H1 (cell line): ENCODE results near the gene NOC4L.

Source experiments
- CBX8 ChIP-seq: fragments of 300-800, 300-1000 bp; sonication (generic); IDR thresholded peaks from 2 replicates; pipeline ENCODE4 v1.7.1; 2016; ENCODE audit warnings: low read depth, low read length, borderline replicate concordance
- CTCF ChIP-seq, 3 experiments: IDR thresholded peaks; 1 replicate in 2 of 3; 2 replicates in 1 of 3; pipeline versions ENCODE4 v1.5.1 to v1.6.1; 2011; ENCODE audit warnings: low read length in 3 of 3, mild to moderate bottlenecking in 3 of 3, inconsistent platforms in 2 of 3, low read depth in 1 of 3, moderate library complexity in 1 of 3; ENCODE audit not compliant: insufficient read depth in 1 of 3; ENCODE audit errors: control extremely low read depth in 1 of 3
- HDAC6 ChIP-seq: IDR thresholded peaks from one replicate; pipeline ENCODE4 v1.7.1; 2012; ENCODE audit warnings: low read depth, mild to moderate bottlenecking, inconsistent platforms, low read length, moderate library complexity
- POLR2AphosphoS5 ChIP-seq: IDR thresholded peaks from 2 replicates; pipeline ENCODE4 v1.6.1; 2011; ENCODE audit warnings: low read depth, low read length
- SP4 ChIP-seq: IDR thresholded peaks from 2 replicates; pipeline ENCODE4 v1.6.1; 2012; ENCODE audit warnings: low read length, inconsistent platforms
- TF ChIP-seq, protein P1 (sequence below): IDR thresholded peaks from 2 replicates; pipeline ENCODE4 v1.6.1; 2012; ENCODE audit warnings: inconsistent platforms

DNA sequence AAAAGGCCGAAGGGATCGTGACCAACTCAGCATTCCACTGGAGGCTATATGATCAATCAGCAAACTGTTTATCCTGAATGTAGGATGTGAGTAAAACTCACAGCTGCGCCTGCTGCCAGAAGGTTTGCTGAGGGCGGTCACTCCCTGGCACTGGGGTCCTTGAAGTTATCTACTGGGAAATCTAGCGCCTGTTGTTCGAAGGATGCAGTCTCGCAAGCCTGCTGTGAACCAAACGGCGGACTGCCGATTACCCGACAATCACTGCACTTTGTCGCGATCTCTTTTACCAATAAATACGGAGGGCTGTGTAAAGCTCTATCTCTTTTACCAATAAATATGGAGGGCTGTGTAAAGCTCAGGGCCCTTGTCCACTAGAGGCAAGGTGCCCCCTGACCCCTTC, 13.0 kb upstream of the NOC4L start:
- TF ChIP-seq HDAC6 (no peak), CTCF (IDR thresholded peaks at IDR 0.05; ENCODE audit: control extremely low read depth in 1 of 3, insufficient read depth in 1 of 3, low read depth in 1 of 3, low read length in 3 of 3) (no peak), SP4 (no peak), POLR2AphosphoS5 (no peak), CBX8 (no peak)
- TF ChIP-seq, protein P1, sequence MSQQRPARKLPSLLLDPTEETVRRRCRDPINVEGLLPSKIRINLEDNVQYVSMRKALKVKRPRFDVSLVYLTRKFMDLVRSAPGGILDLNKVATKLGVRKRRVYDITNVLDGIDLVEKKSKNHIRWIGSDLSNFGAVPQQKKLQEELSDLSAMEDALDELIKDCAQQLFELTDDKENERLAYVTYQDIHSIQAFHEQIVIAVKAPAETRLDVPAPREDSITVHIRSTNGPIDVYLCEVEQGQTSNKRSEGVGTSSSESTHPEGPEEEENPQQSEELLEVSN: no peak
